ENCODE measurements around the gene SLC25A10.
A peak's percentile ranks its signal among the peaks of the same experiment; 100 is the strongest.

- TF ChIP-seq FOXM1 (IDR thresholded peaks at IDR 0.05; ENCODE audit: borderline replicate concordance) (no peak), ELF4 (IDR thresholded peaks at IDR 0.05) (peak; percentile 93), ARNT (IDR thresholded peaks at IDR 0.05) (no peak), BHLHE40 (IDR thresholded peaks at IDR 0.05; ENCODE audit: borderline replicate concordance) (no peak), SUZ12 (IDR thresholded peaks at IDR 0.05) (no peak), NFRKB (IDR thresholded peaks at IDR 0.05) (no peak)
Measured at GRCh38 chr17:81683584-81684441, 28.3 kb upstream of the SLC25A10 start, which contains the start of the genes ARL16 and HGS.
